GM12801 (cell line): ENCODE data around the gene CBLC.

Experiments used
- TF ChIP-seq, protein P1 (sequence below): IDR thresholded peaks from one replicate; pipeline ENCODE4 v1.5.1; 2011; ENCODE audit warnings: control low read depth; ENCODE audit not compliant: insufficient read length; ENCODE audit errors: extremely low read depth

The CBLC gene

DNA sequence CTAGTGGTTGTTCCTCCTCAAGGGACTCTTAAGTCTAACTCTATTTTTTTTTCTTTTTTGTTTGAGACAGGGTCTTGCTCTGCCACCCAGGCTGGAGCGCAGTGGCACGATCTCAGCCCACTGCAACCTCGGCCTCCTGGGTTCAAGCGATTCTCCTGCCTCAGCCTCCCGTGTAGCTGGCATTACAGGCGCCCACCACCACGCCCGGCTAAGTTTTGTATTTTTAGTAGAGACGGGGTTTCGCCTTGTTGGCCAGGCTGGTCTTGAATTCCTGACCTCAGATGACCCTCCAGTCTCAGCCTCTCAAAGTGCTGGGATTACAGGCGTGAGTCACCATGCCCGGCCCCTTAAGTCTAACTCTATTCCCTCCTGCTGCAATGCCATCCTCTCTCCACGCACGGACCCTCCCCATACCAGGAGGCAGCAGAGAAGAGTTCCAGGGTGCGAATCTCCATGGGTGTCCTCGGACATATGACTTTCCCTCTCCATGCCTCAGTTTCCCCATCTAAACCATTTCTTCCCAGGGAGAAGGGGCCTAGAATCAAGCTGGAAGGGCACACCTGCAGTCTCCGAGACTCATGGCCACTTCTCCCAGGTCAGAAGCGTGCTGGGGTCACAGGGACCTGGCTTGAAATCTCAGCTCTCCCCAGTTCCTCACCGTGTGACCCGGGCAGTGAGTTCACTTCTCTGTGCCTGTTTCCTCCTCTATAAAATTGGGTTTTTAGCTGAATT lies 35.2 kb upstream of the CBLC start:
- TF ChIP-seq, protein P1, sequence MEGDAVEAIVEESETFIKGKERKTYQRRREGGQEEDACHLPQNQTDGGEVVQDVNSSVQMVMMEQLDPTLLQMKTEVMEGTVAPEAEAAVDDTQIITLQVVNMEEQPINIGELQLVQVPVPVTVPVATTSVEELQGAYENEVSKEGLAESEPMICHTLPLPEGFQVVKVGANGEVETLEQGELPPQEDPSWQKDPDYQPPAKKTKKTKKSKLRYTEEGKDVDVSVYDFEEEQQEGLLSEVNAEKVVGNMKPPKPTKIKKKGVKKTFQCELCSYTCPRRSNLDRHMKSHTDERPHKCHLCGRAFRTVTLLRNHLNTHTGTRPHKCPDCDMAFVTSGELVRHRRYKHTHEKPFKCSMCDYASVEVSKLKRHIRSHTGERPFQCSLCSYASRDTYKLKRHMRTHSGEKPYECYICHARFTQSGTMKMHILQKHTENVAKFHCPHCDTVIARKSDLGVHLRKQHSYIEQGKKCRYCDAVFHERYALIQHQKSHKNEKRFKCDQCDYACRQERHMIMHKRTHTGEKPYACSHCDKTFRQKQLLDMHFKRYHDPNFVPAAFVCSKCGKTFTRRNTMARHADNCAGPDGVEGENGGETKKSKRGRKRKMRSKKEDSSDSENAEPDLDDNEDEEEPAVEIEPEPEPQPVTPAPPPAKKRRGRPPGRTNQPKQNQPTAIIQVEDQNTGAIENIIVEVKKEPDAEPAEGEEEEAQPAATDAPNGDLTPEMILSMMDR, result no peak

DNA sequence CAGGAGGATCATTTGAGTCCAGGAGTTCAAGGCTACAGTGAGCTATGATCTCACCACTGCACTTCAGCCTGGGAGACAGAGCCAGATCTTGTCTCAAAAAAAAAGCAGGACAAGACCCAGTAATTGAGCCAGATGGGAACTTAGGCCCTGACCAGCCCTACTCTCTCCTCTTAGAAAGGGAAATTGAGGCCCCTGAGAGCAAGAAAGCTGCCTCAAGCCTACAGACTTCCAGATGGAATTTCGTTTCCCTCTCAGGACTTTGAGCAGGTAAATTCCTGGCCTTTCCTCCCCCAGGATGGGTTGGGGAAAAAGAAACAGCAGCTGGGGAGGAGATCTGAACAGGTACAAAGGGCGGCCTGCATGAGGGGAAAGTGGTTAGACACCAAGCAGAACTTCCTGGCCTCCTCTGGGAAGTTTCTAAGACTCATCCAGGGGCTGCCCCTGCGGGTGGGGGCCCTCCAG lies 32.8 kb upstream of the CBLC start:
- TF ChIP-seq, protein P1, result no peak

- TF ChIP-seq, protein P1, result no peak
These were observed 32.3 kb upstream of the CBLC start for GRCh38 chr19:44745341-44745831.

GRCh38 chr19:44745887-44746600 lies 31.6 kb upstream of the CBLC start:
- TF ChIP-seq, protein P1, result no peak

- TF ChIP-seq, protein P1, result no peak
These were observed 31.1 kb upstream of the CBLC start for GRCh38 chr19:44746616-44746945.

GRCh38 chr19:44746946-44747738 lies 30.5 kb upstream of the CBLC start:
- TF ChIP-seq, protein P1, result no peak
